ENCODE measurements around the gene OTOGL.

DNA sequence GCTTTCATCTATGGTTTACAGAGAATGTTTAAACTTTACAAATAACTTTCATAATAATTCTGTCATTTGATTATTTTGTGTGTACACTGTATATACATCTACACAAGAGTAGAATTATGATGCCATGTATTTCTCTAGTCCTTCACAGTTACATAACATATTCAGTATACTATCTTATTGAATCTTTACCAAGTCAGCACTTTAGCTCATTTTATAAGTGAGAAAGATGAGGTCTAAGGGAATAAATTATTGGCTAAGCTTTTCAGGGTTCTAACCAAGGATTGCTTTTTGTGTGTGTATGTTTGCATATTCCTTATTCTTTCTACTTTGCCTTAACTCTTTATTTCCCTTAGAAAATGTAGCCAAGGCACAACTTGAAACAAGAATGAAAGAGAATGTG, 260.4 kb downstream of the OTOGL start:
- no peak for TF ChIP-seq MYC (IDR thresholded peaks at IDR 0.05; ENCODE audit: borderline replicate concordance, low read length)
- no peak for TF ChIP-seq BHLHE40 (IDR thresholded peaks at IDR 0.05; ENCODE audit: low read depth, low read length)
- TF ChIP-seq, protein P1, sequence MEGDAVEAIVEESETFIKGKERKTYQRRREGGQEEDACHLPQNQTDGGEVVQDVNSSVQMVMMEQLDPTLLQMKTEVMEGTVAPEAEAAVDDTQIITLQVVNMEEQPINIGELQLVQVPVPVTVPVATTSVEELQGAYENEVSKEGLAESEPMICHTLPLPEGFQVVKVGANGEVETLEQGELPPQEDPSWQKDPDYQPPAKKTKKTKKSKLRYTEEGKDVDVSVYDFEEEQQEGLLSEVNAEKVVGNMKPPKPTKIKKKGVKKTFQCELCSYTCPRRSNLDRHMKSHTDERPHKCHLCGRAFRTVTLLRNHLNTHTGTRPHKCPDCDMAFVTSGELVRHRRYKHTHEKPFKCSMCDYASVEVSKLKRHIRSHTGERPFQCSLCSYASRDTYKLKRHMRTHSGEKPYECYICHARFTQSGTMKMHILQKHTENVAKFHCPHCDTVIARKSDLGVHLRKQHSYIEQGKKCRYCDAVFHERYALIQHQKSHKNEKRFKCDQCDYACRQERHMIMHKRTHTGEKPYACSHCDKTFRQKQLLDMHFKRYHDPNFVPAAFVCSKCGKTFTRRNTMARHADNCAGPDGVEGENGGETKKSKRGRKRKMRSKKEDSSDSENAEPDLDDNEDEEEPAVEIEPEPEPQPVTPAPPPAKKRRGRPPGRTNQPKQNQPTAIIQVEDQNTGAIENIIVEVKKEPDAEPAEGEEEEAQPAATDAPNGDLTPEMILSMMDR (IDR thresholded peaks at IDR 0.05), result no peak
- no peak for TF ChIP-seq POLR2A (IDR thresholded peaks at IDR 0.05; ENCODE audit: low read length)
- TF ChIP-seq, protein P2, sequence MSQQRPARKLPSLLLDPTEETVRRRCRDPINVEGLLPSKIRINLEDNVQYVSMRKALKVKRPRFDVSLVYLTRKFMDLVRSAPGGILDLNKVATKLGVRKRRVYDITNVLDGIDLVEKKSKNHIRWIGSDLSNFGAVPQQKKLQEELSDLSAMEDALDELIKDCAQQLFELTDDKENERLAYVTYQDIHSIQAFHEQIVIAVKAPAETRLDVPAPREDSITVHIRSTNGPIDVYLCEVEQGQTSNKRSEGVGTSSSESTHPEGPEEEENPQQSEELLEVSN (IDR thresholded peaks at IDR 0.05; ENCODE audit: borderline replicate concordance, low read depth), result no peak
- no peak for TF ChIP-seq USF2 (IDR thresholded peaks at IDR 0.05)
- TF ChIP-seq, protein P3, sequence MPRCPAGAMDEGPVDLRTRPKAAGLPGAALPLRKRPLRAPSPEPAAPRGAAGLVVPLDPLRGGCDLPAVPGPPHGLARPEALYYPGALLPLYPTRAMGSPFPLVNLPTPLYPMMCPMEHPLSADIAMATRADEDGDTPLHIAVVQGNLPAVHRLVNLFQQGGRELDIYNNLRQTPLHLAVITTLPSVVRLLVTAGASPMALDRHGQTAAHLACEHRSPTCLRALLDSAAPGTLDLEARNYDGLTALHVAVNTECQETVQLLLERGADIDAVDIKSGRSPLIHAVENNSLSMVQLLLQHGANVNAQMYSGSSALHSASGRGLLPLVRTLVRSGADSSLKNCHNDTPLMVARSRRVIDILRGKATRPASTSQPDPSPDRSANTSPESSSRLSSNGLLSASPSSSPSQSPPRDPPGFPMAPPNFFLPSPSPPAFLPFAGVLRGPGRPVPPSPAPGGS (IDR thresholded peaks at IDR 0.05), result no peak
- TF ChIP-seq ELK1 (IDR thresholded peaks at IDR 0.05; ENCODE audit: low read depth, low read length), result no peak
- TF ChIP-seq, protein P4, sequence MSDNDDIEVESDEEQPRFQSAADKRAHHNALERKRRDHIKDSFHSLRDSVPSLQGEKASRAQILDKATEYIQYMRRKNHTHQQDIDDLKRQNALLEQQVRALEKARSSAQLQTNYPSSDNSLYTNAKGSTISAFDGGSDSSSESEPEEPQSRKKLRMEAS (IDR thresholded peaks at IDR 0.05), result no peak
- TF ChIP-seq JUNB (IDR thresholded peaks at IDR 0.05), result no peak
- TF ChIP-seq, protein P5, sequence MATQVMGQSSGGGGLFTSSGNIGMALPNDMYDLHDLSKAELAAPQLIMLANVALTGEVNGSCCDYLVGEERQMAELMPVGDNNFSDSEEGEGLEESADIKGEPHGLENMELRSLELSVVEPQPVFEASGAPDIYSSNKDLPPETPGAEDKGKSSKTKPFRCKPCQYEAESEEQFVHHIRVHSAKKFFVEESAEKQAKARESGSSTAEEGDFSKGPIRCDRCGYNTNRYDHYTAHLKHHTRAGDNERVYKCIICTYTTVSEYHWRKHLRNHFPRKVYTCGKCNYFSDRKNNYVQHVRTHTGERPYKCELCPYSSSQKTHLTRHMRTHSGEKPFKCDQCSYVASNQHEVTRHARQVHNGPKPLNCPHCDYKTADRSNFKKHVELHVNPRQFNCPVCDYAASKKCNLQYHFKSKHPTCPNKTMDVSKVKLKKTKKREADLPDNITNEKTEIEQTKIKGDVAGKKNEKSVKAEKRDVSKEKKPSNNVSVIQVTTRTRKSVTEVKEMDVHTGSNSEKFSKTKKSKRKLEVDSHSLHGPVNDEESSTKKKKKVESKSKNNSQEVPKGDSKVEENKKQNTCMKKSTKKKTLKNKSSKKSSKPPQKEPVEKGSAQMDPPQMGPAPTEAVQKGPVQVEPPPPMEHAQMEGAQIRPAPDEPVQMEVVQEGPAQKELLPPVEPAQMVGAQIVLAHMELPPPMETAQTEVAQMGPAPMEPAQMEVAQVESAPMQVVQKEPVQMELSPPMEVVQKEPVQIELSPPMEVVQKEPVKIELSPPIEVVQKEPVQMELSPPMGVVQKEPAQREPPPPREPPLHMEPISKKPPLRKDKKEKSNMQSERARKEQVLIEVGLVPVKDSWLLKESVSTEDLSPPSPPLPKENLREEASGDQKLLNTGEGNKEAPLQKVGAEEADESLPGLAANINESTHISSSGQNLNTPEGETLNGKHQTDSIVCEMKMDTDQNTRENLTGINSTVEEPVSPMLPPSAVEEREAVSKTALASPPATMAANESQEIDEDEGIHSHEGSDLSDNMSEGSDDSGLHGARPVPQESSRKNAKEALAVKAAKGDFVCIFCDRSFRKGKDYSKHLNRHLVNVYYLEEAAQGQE (IDR thresholded peaks at IDR 0.05), result no peak
